AG08396 (cell line): ENCODE data around the gene BCL2.

ENCODE experiments used
- DNase-seq: peaks from one replicate; pipeline ENCODE4 v3.0.0; 2012; ENCODE audit warnings: low spot score, mixed read lengths

Gene BCL2

DNA sequence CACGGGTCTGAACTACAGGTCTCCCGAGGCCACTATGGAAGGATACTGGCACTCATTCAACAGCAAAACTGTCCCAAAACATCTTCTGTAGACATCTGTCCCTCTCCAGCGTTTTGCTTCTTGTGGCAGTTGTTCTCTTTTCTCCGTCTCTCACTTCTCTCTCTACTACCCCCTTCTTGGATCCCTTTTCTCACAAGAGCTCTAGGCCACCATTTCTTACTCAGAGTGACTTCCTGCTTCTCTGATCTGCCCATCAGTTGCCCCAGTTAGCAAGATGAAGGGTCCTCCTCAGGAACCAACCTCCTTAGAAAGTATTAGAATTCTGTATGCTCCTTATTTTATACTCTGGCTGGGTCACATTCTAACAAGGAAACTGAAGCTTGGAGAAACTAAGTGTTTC lies 32.6 kb downstream of the BCL2 start:
- no peak for DNase-seq

DNA sequence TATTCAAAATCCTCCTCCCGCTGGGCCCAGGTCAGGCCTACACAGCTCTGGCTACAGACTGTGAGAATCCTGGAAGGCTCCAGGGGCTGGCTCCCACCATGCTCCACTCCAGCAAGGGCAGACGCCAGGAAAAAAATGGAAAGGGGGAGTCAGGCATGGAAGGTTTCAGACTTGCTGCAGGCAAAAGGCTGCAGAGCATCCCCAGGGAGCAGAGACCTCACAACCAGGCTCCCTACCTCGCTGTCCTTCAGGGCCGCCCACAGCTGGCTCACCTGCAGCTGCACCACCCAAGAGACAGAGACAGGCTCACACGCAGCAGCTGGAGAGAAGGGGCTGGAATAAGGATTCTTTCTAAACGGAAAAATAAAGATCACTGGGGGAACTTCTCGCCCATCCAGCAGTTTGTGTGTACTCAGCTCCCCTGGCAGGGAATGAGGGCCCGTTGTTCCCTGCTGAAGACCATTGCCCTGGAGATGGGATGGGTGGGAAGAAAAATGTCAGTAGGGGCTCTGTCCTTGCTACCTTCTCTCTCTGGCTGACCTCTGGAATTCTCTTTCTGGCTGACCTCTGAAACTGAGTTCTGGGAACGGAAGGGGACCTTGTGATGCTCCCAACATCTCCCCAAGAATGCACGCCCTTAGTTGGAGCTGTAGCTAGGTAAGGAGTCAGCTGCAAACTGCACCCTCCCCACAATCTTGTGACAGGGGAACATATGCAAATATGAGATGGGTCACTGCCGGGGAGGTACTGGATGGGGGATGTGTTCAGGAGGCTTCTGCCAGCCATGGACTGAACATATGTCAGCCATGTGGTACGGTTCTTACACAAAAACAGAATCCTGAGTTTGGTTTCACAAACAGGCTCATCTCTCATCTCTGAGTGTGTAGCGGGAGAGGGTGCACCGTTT lies 34.5 kb downstream of the BCL2 start:
- DNase-seq, result no peak

- DNase-seq, result no peak
Measured at GRCh38 chr18:63284173-63284799, 35.3 kb downstream of the BCL2 start.

- no peak for DNase-seq
Measured at GRCh38 chr18:63283305-63284094, 36.1 kb downstream of the BCL2 start.

DNA sequence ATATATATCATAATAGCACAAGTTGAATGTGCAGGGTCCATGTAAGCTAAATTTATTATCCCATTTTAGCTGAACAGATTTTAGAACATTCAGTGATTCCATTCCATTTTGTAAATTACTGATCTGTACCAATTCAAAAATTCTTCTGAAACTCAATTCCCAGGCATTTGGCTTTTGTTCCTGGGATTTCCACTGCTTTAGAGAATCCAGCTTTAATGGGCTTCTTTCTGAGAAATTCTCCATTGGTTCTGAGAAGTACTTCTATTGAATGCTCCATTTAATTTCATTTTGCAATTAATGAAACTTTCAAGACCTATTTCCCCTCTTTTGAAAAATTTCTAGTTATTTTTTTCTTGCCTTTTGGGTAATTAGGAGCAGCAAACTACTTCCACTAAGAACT lies 36.8 kb downstream of the BCL2 start:
- no peak for DNase-seq

DNA sequence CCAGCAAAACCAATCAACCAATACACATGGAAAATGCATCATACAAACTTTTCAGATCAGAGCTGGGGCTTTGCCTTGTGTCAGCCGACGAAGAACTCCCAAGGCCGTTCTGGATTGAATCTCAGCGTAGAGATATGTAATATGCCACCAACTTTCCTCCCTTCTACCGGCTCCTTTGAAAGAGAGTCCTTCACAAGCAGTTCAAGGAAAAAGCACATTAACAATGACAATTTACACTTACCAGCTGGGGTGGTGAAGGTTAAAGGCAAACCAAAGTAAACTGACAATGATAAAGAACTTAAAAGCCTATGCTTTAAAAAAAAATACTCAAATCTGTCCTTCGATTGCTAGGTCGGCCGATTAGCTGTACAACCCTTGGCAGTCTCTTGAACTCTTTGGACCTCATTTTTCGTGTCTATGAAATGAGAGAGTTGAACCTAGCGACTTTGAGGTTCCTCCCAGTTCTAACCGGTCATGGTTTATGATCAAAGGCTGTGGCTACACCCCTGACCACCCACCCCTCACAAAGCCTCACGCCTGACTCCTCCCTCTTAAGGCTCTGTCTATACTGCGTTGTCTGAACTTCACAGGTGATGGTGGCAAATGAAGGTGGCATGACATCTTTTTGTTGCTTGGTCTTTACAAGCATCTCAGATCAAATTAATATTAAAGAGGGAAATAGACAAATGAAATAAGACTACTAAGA lies 46.2 kb downstream of the BCL2 start:
- DNase-seq, result no peak

DNA sequence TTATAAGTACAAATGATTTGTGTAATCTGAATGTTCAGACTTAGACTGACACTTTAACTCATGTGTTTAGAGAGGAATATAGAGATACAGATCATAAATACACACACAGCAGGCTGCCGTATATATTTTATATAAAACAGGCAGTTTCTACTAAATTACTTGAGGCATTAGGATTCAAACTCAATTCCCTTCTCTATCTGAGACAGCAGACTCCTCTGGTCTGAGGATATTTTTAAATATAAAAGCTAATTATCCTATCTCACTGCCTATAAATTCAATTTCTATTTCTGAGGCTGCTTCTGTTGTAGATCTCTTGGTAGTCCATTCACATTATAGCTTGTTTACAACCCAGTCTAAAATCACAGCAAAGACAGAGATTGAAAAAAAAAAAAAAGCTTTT lies 46.9 kb downstream of the BCL2 start:
- no peak for DNase-seq

- no peak for DNase-seq
Measured at GRCh38 chr18:63271881-63272299, 47.7 kb downstream of the BCL2 start.

GRCh38 chr18:63271148-63271547 lies 48.4 kb downstream of the BCL2 start:
- no peak for DNase-seq

GRCh38 chr18:63267975-63268721 lies 51.4 kb downstream of the BCL2 start:
- no peak for DNase-seq

DNA sequence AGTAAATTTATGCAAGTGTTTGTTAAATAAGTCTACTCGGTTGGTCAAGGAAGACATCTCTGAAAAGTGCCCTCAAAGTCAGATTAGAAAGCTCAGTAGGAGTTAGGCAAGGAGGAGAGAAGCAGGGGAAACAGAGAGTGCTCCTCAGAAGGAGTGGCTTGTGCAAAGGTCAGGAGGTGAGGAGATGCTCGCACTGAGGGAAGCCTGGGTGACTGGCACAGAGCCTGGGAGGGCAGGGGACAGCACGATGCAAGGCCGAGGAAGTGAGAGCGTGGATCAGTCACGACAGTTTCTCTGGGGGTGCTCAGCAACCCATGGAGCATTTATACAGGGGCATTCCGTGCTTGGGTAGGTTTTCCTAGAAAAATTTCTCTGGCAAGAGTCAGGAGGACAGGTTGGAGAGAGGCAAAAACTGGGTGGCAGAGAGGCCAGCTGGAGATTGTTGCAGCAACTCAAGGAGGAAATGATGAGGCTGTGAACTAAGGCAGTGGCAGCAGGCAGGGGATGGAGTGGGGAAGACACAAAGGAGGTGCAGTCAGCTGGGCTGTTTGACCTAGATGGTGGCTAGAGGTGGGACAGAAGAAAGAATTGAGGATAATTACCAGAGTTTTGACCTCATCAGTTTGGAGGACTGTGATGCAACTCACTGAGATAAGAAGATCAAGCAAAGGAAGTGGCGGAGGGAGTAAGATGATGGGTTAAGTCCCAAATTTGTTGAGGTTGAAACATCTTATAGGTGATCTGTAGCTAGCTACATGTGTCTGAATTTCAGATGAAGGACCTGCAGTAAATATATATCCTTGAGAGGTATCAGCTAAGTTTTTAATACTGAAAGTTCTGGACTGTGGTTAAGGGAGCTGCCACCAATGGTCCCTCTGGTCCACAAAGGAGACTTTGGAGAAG lies 52.4 kb downstream of the BCL2 start:
- DNase-seq, result no peak

- DNase-seq, result no peak
Measured at GRCh38 chr18:63265326-63265725, 54.2 kb downstream of the BCL2 start.

- no peak for DNase-seq
Measured at GRCh38 chr18:63264871-63265270, 54.7 kb downstream of the BCL2 start.

- DNase-seq, result no peak
Measured at GRCh38 chr18:63263444-63263843, 56.1 kb downstream of the BCL2 start.

GRCh38 chr18:63262369-63263335 lies 56.9 kb downstream of the BCL2 start:
- no peak for DNase-seq

DNA sequence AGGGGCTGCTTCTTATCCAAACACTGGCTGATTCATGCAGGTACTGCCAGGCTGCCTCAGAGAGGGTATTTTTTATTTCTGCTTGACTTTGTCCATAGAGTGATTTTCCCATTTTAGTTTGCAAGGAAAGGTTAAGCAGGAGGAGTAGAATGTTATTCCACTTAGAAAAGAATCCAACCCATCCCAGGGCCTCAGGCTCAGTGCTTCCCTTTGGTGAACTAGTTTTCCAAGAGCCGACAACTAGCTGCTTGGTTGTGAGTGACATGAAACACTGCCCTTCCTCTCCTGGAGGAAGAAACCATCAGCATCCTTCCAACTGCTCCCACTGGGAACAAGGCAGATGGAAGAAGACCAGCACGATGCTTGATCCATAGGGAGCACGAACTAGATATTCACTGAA lies 58.5 kb downstream of the BCL2 start:
- no peak for DNase-seq

- no peak for DNase-seq
Measured at GRCh38 chr18:63260380-63260754, 59.2 kb downstream of the BCL2 start.

GRCh38 chr18:63259567-63260379 lies 59.8 kb downstream of the BCL2 start:
- DNase-seq, result no peak
